ENCODE results near the gene RUSF1.

GRCh38 chr16:31517800-31518402, 9.7 kb upstream of the RUSF1 start:
- TF ChIP-seq EZH2phosphoT487 (IDR thresholded peaks at IDR 0.05; ENCODE audit: borderline replicate concordance, low read length) (no peak), EZH2 (IDR thresholded peaks at IDR 0.05; ENCODE audit: low read length, unreplicated experiment) (no peak)

All from PC-3 (cell line).